Measurements from ENCODE around the gene KCNQ1.

DNA sequence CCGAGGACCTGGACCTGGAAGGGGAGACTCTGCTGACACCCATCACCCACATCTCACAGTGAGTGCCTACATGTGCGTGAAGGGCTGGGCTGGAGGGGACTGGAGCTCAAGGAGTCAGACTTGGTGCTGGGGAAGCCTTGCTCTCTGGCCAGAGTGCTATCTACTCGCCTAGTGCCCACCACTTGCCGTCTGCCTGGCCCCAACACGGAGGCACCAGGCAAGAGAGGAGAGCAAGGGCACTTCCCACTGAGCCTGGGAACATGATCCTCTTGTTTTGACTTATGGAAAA is 217.2 kb downstream of the KCNQ1 start:
- TF ChIP-seq FOSL2 (IDR thresholded peaks at IDR 0.05; ENCODE audit: borderline replicate concordance, low read depth) (no peak), SMC3 (IDR thresholded peaks at IDR 0.05; ENCODE audit: low read depth, low read length) (no peak), TAF1 (IDR thresholded peaks at IDR 0.05; ENCODE audit: borderline replicate concordance, low read depth, low read length) (no peak), EZH2phosphoT487 (IDR thresholded peaks at IDR 0.05; ENCODE audit: borderline replicate concordance, low read depth) (no peak)
- TF ChIP-seq, protein P1, sequence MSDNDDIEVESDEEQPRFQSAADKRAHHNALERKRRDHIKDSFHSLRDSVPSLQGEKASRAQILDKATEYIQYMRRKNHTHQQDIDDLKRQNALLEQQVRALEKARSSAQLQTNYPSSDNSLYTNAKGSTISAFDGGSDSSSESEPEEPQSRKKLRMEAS (IDR thresholded peaks at IDR 0.05; ENCODE audit: low read depth): no peak
- TF ChIP-seq, protein P2, sequence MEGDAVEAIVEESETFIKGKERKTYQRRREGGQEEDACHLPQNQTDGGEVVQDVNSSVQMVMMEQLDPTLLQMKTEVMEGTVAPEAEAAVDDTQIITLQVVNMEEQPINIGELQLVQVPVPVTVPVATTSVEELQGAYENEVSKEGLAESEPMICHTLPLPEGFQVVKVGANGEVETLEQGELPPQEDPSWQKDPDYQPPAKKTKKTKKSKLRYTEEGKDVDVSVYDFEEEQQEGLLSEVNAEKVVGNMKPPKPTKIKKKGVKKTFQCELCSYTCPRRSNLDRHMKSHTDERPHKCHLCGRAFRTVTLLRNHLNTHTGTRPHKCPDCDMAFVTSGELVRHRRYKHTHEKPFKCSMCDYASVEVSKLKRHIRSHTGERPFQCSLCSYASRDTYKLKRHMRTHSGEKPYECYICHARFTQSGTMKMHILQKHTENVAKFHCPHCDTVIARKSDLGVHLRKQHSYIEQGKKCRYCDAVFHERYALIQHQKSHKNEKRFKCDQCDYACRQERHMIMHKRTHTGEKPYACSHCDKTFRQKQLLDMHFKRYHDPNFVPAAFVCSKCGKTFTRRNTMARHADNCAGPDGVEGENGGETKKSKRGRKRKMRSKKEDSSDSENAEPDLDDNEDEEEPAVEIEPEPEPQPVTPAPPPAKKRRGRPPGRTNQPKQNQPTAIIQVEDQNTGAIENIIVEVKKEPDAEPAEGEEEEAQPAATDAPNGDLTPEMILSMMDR (IDR thresholded peaks at IDR 0.05): no peak
- TF ChIP-seq, protein P3, sequence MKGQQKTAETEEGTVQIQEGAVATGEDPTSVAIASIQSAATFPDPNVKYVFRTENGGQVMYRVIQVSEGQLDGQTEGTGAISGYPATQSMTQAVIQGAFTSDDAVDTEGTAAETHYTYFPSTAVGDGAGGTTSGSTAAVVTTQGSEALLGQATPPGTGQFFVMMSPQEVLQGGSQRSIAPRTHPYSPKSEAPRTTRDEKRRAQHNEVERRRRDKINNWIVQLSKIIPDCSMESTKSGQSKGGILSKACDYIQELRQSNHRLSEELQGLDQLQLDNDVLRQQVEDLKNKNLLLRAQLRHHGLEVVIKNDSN (IDR thresholded peaks at IDR 0.05; ENCODE audit: borderline replicate concordance, low read depth): no peak

Data from SK-N-SH (cell line).